Neutrophil (primary cell): ENCODE measurements around the gene MRC2.

Experiments used
- H3K27ac ChIP-seq: fragments of 200-600 bp; sonication (generic); 2 replicates; pipeline ENCODE4 v1.5.1; 2016; ENCODE audit warnings: mild to moderate bottlenecking, moderate library complexity
- H3K27me3 ChIP-seq: fragments of 200-600 bp; sonication (generic); 2 replicates; pipeline ENCODE4 v1.6.0; 2016; ENCODE audit warnings: mild to moderate bottlenecking
- H3K36me3 ChIP-seq: fragments of 200-600 bp; sonication (generic); 2 replicates; pipeline ENCODE4 v1.5.1; 2017
- H3K4me1 ChIP-seq, 2 experiments: fragments of 200-600 bp in 1 of 2; sonication (generic) in 1 of 2; 1 replicate in 1 of 2; 2 replicates in 1 of 2; pipeline versions ENCODE4 v1.5.1 to v1.6.1; 2013 to 2016; ENCODE audit warnings: low read depth in 1 of 2, low read length in 1 of 2, mild to moderate bottlenecking in 1 of 2, moderate library complexity in 1 of 2; ENCODE audit not compliant: control insufficient read depth in 1 of 2, insufficient read depth in 1 of 2
- H3K4me3 ChIP-seq, 2 experiments: fragments of 200-600 bp in 1 of 2; sonication (generic) in 1 of 2; 1 replicate in 1 of 2; 2 replicates in 1 of 2; pipeline ENCODE4 v1.5.1; 2013 to 2016; ENCODE audit warnings: low read depth in 1 of 2, low read length in 1 of 2, mild to moderate bottlenecking in 1 of 2, moderate library complexity in 1 of 2
- H3K9me3 ChIP-seq: fragments of 200-600 bp; sonication (generic); 2 replicates; pipeline ENCODE4 v1.5.1; 2016
- CTCF ChIP-seq: fragments of 200-600 bp; sonication (generic); IDR thresholded peaks from 2 replicates; pipeline ENCODE4 v1.5.1; 2016; ENCODE audit warnings: antibody characterized with exemption

MRC2 gene

GRCh38 chr17:62704381-62704971 lies 77.0 kb downstream of the MRC2 start:
- H3K27ac ChIP-seq: no peak overlapping the region
- H3K9me3 ChIP-seq: no peaks in the 10 kb centered on the region
- no peak for TF ChIP-seq CTCF
- H3K4me3 ChIP-seq: peak overlapping the region; percentile 56 to 62
- H3K27me3 ChIP-seq: peaks cover 46% of the 10 kb centered on the region
- no peaks in the 10 kb centered on the region for H3K36me3 ChIP-seq
- H3K4me1 ChIP-seq: peaks cover 5 to 12% of the 10 kb centered on the region in 2 experiments

GRCh38 chr17:62705156-62705777 lies 77.8 kb downstream of the MRC2 start:
- no peak overlapping the region for H3K27ac ChIP-seq

GRCh38 chr17:62705778-62706597 lies 78.5 kb downstream of the MRC2 start:
- Histone ChIP-seq H3K36me3 (no peaks in the 10 kb centered on the region), H3K27me3 (peaks cover 46% of the 10 kb centered on the region), H3K9me3 (no peaks in the 10 kb centered on the region), H3K4me1 (peaks cover 5 to 12% of the 10 kb centered on the region in 2 experiments), H3K27ac (no peak overlapping the region), H3K4me3 (no peak overlapping the region)
- no peak for TF ChIP-seq CTCF

More at GRCh38 chr17:62705156-62705777, 77.8 kb downstream of the MRC2 start:
- H3K4me3 ChIP-seq: no peak overlapping the region
- H3K36me3 ChIP-seq: no peaks in the 10 kb centered on the region
- peaks cover 46% of the 10 kb centered on the region for H3K27me3 ChIP-seq
- peaks cover 5 to 12% of the 10 kb centered on the region in 2 experiments for H3K4me1 ChIP-seq
- H3K9me3 ChIP-seq: no peaks in the 10 kb centered on the region
- TF ChIP-seq CTCF: no peak

GRCh38 chr17:62706598-62707424 lies 79.3 kb downstream of the MRC2 start:
- peaks cover 46% of the 10 kb centered on the region for H3K27me3 ChIP-seq
- TF ChIP-seq CTCF: no peak
- no peak overlapping the region for H3K4me3 ChIP-seq
- peaks cover 5 to 12% of the 10 kb centered on the region in 2 experiments for H3K4me1 ChIP-seq
- no peaks in the 10 kb centered on the region for H3K9me3 ChIP-seq
- no peak overlapping the region for H3K27ac ChIP-seq
- H3K36me3 ChIP-seq: no peaks in the 10 kb centered on the region

- peaks cover 46% of the 10 kb centered on the region for H3K27me3 ChIP-seq
- H3K4me3 ChIP-seq: no peak overlapping the region
- H3K36me3 ChIP-seq: no peaks in the 10 kb centered on the region
- H3K27ac ChIP-seq: no peak overlapping the region
- no peak for TF ChIP-seq CTCF
- no peaks in the 10 kb centered on the region for H3K9me3 ChIP-seq
- H3K4me1 ChIP-seq: peaks cover 5 to 12% of the 10 kb centered on the region in 2 experiments
Measured at GRCh38 chr17:62707425-62707739, 79.9 kb downstream of the MRC2 start.
